ENCODE results near the gene LRRC8E.
"Not testable (repeated sequence)": the region's sequence is repeated elsewhere in the genome, so short reads cannot be mapped to it uniquely, and the experiment has no call there.

The LRRC8E gene

GRCh38 chr19:7907544-7907943, 19.2 kb downstream of the LRRC8E start:
- no peak for DNase-seq (ENCODE audit: low read depth in 2 of 2, low spot score in 1 of 2)

DNA sequence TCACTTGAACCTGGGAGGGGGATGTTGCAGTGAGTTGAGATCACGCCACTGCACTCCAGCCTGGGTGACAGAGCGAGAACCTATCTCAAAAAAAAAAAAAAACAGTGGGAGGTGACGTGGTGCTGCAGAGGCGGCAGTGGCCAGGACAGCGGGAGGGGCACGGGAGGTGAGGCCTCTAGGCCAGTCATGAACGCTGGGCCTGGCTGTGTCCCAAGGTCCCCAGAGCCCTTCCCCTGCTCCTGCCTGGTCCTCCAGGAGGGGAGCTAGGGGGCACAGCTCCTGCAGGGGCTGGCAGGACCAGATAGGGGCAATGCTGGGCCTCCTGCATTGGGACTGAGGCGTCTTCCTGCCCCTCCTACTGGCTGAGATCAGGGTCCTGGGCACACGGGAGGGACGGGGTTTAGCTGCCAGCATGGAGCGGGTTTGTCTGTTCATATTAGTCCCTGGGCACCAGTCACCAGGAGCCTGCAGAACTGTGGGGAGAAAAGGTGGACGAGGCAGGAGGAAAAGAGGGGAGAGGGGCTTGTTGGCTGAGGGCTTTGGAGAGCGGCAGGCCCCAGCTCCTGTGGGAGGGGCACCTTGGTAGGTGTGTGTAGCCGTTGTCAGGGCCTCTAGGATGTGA, 19.9 kb downstream of the LRRC8E start:
- no peak for DNase-seq (ENCODE audit: low read depth in 2 of 2, low spot score in 1 of 2)

- no peak for DNase-seq (ENCODE audit: low read depth in 2 of 2, low spot score in 1 of 2)
Measured at GRCh38 chr19:7908742-7909461, 20.6 kb downstream of the LRRC8E start.

DNA sequence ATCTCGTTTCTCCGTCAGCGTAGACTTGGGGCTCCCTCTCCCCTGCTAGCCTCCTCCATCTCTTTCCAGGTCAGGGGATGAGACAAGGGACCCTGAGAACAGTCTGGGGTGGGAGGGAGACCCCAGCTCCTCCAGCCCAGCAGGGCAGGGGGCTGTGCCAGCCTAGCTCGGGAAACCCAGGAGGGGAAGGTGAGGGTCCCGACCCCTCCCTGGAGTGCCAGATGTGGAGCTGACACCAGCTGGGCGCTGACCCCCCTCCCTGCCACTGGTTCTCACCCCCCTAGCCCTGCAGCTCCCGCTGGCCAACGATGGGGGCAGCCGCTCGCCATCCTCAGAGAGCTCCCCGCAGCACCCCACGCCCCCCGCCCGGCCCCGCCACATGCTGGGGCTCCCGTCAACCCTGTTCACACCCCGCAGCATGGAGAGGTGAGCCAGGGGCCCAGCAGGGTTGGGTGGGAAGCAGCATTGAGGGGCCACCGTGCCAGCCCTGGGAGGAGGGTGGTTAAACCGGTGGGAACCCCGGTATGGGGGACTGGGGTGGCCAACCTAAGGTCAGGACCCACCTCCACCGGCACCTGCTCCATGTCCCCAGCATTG, 21.3 kb downstream of the LRRC8E start:
- no peak for DNase-seq (ENCODE audit: low read depth in 2 of 2, low spot score in 1 of 2)

DNA sequence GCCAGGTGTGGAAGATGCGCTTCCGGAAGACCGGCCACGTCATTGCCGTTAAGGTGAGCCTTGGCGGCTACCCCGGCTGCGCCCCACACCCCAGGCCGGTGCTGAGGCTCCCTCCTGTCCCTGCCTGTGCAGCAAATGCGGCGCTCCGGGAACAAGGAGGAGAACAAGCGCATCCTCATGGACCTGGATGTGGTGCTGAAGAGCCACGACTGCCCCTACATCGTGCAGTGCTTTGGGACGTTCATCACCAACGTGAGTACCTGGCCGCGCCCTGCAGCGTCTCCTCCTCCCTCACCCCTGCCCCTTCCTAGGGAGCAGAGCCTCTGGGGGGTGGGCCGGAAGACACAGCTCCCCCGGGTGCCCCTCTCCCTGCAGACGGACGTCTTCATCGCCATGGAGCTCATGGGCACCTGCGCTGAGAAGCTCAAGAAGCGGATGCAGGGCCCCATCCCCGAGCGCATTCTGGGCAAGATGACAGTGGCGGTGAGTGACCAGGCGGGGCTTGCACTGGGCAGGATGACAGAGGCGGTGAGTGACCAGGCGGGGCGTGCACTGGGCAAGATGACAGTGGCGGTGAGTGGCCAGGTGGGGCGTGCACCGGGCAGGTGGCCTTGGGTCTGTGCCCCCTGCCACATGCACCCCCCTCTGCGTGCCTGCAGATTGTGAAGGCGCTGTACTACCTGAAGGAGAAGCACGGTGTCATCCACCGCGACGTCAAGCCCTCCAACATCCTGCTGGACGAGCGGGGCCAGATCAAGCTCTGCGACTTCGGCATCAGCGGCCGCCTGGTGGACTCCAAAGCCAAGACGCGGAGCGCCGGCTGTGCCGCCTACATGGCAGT, 22.2 kb downstream of the LRRC8E start:
- no peak for DNase-seq (ENCODE audit: low read depth in 2 of 2, low spot score in 1 of 2)

GRCh38 chr19:7911508-7912143, 23.3 kb downstream of the LRRC8E start:
- no peak for DNase-seq (ENCODE audit: low read depth in 2 of 2, low spot score in 1 of 2)

- no peak for DNase-seq (ENCODE audit: low read depth in 2 of 2, low spot score in 1 of 2)
Measured at GRCh38 chr19:7912144-7912696, 23.9 kb downstream of the LRRC8E start.

GRCh38 chr19:7912697-7913564, 24.6 kb downstream of the LRRC8E start:
- DNase-seq (ENCODE audit: low read depth in 2 of 2, low spot score in 1 of 2): no peak

DNA sequence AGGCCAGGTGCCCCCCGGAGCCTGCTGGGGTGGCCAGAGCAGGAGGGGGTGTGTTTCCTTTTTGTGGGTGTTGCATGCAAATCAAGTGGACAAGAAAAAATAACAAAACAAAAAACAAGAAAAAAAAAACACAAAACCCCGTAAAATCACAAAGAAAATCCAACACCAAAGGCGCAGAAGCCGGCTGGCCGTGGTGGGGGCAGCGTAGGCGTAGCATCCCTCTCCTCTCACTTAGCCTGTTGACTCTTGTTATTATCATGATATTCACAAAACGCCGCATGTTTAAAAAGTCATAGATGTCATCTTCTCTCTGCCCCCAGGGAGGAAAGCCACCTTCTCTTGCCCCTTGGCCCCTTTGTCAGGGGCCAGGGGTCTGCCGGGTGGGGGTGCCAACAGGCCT, 25.3 kb downstream of the LRRC8E start:
- no peak for DNase-seq (ENCODE audit: low read depth in 2 of 2, low spot score in 1 of 2)

DNA sequence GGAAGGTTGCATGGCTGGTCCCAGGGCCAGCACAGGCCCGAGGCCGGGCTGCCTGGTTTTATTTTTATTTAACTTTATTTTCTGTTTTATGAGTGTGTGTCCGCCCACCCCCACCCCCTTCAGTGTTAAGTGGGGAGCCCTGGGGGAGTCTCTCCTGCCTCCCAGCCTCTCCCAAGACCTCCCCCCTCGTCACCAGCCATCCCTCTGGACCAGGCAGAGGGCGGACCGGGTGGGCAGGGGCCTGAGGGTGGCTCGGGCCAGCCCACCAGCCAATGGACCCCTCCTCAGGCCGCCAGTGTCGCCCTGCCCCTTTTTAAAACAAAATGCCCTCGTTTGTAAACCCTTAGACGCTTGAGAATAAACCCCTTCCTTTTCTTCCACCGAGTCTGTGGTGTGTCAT, 25.8 kb downstream of the LRRC8E start:
- DNase-seq (ENCODE audit: low read depth in 2 of 2, low spot score in 1 of 2): no peak

DNA sequence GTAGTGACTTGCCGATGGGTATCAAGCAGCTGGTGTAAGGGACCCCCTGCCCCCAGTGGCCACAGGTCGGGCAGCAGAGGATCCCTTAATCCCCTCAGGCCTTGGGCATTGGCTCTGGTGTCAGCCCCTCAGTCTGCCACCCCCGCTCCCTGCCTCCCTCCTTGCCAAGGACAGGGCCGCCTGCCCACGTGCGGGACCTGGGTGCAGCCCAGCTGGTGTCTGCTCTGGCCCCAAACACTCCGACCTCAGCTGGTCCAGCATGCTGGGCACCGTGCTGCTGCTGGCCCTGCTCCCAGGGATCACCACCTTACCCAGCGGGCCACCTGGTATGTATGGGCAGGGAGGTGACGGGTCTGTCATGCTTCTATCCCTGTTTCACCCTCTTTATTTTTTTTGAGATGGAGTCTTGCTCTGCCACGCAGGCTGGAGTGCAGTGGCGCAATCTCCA, 26.3 kb downstream of the LRRC8E start, which contains the start of gene TGFBR3L:
Gene TGFBR3L, plus strand, starts transcription at position 233 of the 448 bp plus-strand sequence.
- DNase-seq (ENCODE audit: low read depth in 2 of 2, low spot score in 1 of 2): no peak

- DNase-seq (ENCODE audit: low read depth in 2 of 2, low spot score in 1 of 2): no peak
Measured at GRCh38 chr19:7915250-7916102, 27.2 kb downstream of the LRRC8E start.

DNA sequence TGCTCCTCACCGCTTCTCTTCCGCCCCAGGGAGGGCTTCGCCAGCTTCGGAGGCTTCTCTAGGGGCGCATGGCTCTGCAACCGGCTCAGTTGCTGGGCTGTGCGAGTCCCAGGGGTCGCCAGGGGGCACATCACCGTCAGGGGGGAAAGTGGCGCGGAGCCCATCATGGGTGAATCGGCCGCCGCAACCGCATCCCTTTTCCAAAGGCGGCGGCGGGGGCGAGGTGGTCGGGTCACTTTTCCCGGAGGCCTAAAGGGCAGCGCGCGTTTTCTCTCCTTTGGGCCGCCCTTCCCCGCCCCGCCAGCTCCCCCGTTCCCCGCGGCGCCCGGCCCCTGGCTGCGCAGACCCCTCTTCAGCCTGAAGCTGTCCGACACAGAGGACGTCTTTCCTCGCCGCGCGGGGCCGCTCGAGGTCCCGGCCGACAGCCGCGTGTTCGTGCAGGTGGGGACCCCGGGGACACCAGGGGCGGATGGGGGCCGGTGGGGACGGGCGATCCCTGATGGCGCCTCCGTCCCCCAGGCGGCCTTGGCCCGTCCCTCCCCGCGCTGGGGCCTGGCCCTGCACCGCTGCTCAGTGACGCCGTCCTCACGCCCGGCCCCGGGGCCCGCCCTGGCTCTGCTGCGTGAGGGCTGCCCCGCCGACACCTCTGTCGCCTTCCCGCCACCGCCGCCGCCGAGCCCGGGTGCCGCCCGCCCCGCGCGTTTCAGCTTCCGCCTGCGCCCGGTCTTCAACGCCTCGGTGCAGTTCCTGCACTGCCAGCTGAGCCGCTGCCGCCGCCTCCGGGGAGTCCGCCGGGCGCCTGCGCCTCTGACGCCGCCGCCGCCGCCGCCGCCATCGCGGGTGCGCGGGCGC, 28.0 kb downstream of the LRRC8E start:
- no peak for DNase-seq (ENCODE audit: low read depth in 2 of 2, low spot score in 1 of 2)

- DNase-seq (ENCODE audit: low read depth in 2 of 2, low spot score in 1 of 2): no peak
Measured at GRCh38 chr19:7916955-7917266, 28.6 kb downstream of the LRRC8E start.

DNA sequence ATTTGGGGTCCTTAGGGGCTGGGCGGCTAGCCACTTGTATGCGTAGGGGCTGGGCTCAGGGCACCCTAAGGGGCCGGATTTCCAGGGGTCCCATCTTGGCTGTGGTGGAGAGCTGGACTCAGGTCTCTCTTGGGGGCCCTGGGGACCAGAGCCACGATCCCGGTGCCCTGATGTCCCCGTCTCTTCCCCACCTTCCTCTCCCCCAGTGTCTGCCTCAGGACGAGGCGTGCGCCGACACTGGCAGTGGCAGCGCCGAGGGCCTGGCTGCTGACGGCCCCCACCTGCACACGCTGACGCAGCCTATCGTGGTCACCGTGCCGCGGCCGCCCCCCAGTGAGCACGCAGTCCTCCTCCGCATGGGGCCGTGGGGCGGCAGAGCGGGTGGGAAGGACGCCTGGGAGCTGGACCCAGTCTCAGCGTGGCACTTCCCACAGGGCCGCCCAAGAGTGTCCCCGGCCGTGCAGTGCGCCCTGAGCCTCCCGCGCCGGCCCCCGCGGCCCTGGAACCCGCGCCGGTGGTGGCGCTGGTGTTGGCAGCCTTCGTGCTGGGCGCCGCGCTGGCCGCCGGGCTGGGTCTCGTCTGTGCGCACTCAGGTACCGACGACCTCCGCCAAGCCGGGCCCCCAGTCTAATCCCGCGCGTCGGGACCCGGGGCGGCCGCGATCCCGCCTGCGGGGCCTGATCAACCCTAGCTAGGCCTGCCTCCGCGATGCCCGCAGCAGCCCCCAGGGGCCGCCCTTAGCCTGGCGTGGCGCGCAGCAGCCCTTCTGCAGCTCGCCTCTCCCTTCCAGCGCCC, 29.2 kb downstream of the LRRC8E start:
- no peak for DNase-seq (ENCODE audit: low read depth in 2 of 2, low spot score in 1 of 2)

GRCh38 chr19:7918062-7918614, 29.8 kb downstream of the LRRC8E start:
- DNase-seq (ENCODE audit: low read depth in 2 of 2, low spot score in 1 of 2): not testable (repeated sequence)
